ENCODE measurements around the gene VN1R5. TPM values are rescaled to one million over a fixed set of nuclear protein-coding genes. Genes with fewer than 3 reads are reported as not detected.
A peak's percentile ranks its signal among the peaks of the same experiment; 100 is the strongest.

The VN1R5 gene
- total and polyA plus RNA-seq, 9 of the 15 experiments (the other 6 are each of a cell fraction or from before 2014, with no cell fraction given) = not detected

GRCh38 chr1:247287460-247287859 is 31.6 kb downstream of the VN1R5 start:
- H3K9ac ChIP-seq (ENCODE audit: insufficient read depth in 1 of 2, low read depth in 2 of 2, low read length in 2 of 2) = no peak overlapping the region
- 47% methylated on average over 9 of the region's 14 CpGs for WGBS (ENCODE audit: insufficient coverage, low coverage, missing lambda C conversion rate)
- TF ChIP-seq BRD4 (IDR thresholded peaks at IDR 0.05) (no peak), YY1 (IDR thresholded peaks at IDR 0.05; ENCODE audit: borderline replicate concordance in 1 of 3, control insufficient read depth in 1 of 3, extremely low read depth in 1 of 3, insufficient read depth in 3 of 3, insufficient read length in 1 of 3, insufficient replicate concordance in 2 of 3, low read depth in 1 of 3, low read length in 2 of 3) (peak in 2 of 3 experiments; percentile 58 to 86), ZNF449 (CRISPR knock-in tag; IDR thresholded peaks at IDR 0.05) (no peak), EP400 (IDR thresholded peaks at IDR 0.05) (no peak), SIRT6 (IDR thresholded peaks at IDR 0.05; ENCODE audit: low read depth, low read length) (no peak), CBX1 (IDR thresholded peaks at IDR 0.05; ENCODE audit: low read depth) (0 out of 2 replicates have a peak, but pooled peaks have one; percentile 44), TOE1 (IDR thresholded peaks at IDR 0.05; ENCODE audit: borderline replicate concordance) (0 out of 2 replicates have a peak, but pooled peaks have one; percentile 19), TOE1 (CRISPR knock-in tag; IDR thresholded peaks at IDR 0.05; ENCODE audit: borderline replicate concordance, low read depth) (no peak), CC2D1A (IDR thresholded peaks at IDR 0.05) (peak; percentile 62; the same call in 1 of the 2 replicates), ZNF146 (CRISPR knock-in tag; IDR thresholded peaks at IDR 0.05; ENCODE audit: unreplicated experiment) (no peak)
- TF ChIP-seq, protein P1, sequence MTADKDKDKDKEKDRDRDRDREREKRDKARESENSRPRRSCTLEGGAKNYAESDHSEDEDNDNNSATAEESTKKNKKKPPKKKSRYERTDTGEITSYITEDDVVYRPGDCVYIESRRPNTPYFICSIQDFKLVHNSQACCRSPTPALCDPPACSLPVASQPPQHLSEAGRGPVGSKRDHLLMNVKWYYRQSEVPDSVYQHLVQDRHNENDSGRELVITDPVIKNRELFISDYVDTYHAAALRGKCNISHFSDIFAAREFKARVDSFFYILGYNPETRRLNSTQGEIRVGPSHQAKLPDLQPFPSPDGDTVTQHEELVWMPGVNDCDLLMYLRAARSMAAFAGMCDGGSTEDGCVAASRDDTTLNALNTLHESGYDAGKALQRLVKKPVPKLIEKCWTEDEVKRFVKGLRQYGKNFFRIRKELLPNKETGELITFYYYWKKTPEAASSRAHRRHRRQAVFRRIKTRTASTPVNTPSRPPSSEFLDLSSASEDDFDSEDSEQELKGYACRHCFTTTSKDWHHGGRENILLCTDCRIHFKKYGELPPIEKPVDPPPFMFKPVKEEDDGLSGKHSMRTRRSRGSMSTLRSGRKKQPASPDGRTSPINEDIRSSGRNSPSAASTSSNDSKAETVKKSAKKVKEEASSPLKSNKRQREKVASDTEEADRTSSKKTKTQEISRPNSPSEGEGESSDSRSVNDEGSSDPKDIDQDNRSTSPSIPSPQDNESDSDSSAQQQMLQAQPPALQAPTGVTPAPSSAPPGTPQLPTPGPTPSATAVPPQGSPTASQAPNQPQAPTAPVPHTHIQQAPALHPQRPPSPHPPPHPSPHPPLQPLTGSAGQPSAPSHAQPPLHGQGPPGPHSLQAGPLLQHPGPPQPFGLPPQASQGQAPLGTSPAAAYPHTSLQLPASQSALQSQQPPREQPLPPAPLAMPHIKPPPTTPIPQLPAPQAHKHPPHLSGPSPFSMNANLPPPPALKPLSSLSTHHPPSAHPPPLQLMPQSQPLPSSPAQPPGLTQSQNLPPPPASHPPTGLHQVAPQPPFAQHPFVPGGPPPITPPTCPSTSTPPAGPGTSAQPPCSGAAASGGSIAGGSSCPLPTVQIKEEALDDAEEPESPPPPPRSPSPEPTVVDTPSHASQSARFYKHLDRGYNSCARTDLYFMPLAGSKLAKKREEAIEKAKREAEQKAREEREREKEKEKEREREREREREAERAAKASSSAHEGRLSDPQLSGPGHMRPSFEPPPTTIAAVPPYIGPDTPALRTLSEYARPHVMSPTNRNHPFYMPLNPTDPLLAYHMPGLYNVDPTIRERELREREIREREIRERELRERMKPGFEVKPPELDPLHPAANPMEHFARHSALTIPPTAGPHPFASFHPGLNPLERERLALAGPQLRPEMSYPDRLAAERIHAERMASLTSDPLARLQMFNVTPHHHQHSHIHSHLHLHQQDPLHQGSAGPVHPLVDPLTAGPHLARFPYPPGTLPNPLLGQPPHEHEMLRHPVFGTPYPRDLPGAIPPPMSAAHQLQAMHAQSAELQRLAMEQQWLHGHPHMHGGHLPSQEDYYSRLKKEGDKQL (CRISPR knock-in tag; IDR thresholded peaks at IDR 0.05; ENCODE audit: borderline replicate concordance) = no peak
- TF ChIP-seq, protein P2, sequence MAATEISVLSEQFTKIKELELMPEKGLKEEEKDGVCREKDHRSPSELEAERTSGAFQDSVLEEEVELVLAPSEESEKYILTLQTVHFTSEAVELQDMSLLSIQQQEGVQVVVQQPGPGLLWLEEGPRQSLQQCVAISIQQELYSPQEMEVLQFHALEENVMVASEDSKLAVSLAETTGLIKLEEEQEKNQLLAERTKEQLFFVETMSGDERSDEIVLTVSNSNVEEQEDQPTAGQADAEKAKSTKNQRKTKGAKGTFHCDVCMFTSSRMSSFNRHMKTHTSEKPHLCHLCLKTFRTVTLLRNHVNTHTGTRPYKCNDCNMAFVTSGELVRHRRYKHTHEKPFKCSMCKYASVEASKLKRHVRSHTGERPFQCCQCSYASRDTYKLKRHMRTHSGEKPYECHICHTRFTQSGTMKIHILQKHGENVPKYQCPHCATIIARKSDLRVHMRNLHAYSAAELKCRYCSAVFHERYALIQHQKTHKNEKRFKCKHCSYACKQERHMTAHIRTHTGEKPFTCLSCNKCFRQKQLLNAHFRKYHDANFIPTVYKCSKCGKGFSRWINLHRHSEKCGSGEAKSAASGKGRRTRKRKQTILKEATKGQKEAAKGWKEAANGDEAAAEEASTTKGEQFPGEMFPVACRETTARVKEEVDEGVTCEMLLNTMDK (IDR thresholded peaks at IDR 0.05; ENCODE audit: borderline replicate concordance, insufficient read depth, low read depth, low read length, poor library complexity, severe bottlenecking) = peak; percentile 45

More at GRCh38 chr1:247287460-247287859, 31.6 kb downstream of the VN1R5 start:
- Histone ChIP-seq H3K9me1 (ENCODE audit: control insufficient read depth, insufficient read depth, low read length) (no peaks in the 10 kb centered on the region), H3K79me2 (ENCODE audit: control insufficient read depth, insufficient read depth, low read length) (no peaks in the 10 kb centered on the region), H3K4me3 (no peak overlapping the region), H3K4me2 (ENCODE audit: insufficient read depth, low read length) (no peak overlapping the region), H4K20me1 (replicated peaks; ENCODE audit: control insufficient read depth, insufficient read depth, low read length) (no peaks in the 10 kb centered on the region), H3K4me1 (replicated peaks in 1 of 2; ENCODE audit: control insufficient read depth in 2 of 2, insufficient read depth in 2 of 2, low read length in 2 of 2) (peaks cover 6 to 18% of the 10 kb centered on the region in 2 experiments; a peak in 4 of 5 replicates), H3K36me3 (ENCODE audit: control insufficient read depth, insufficient read depth, low read length) (no peaks in the 10 kb centered on the region), H3K27ac (ENCODE audit: extremely low read depth, low read depth, low read length) (no peak overlapping the region), H3K9me3 (replicated peaks; ENCODE audit: control insufficient read depth, insufficient read depth, low read depth, low read length) (peaks cover 11% of the 10 kb centered on the region), H3K27me3 (ENCODE audit: control insufficient read depth in 2 of 2, insufficient read depth in 2 of 2, low read length in 2 of 2) (no peaks in the 10 kb centered on the region), H2AFZ (ENCODE audit: low read depth, low read length) (0 out of 2 replicates have a peak overlapping the region, but pooled peaks have one; percentile 12)
- in situ Hi-C loops (cut with MboI) (no loop called here), intact Hi-C loops (cut with micrococcal nuclease) (no loop called here)
- peak; percentile 44 for ATAC-seq
- peak in 3 of 4 experiments; percentile 40 to 50 (median 50) for DNase-seq (ENCODE audit: extremely low read depth in 1 of 4, low spot score in 3 of 4)
- no peak for FAIRE-seq
- POLR2A ChIA-PET = no interaction called here
- no TSS peak for BruUV-seq (replicated peaks)
- CTCF ChIA-PET (ENCODE audit: low intra/inter-chr PET ratio) = no interaction called here

Data from K562 (cell line).